Mucosa of gallbladder (tissue), 1 donor: ENCODE measurements around the gene HMGCLL1. TPM values are rescaled to one million over a fixed set of nuclear protein-coding genes. Genes with fewer than 3 reads are reported as not detected.

Source experiments
- DNase-seq: peaks from one replicate; pipeline ENCODE4 v3.0.0-alpha.2; 2020; ENCODE audit warnings: low spot score
- total RNA-seq: library from RNA; stranded (reverse); gene quantifications from one replicate; pipeline ENCODE4 v1.2.1, GENCODE V29; 2021
- donor health status: DM: no; HTN: no; CAD: no.

The HMGCLL1 gene
- 0.83 TPM for total RNA-seq

DNA sequence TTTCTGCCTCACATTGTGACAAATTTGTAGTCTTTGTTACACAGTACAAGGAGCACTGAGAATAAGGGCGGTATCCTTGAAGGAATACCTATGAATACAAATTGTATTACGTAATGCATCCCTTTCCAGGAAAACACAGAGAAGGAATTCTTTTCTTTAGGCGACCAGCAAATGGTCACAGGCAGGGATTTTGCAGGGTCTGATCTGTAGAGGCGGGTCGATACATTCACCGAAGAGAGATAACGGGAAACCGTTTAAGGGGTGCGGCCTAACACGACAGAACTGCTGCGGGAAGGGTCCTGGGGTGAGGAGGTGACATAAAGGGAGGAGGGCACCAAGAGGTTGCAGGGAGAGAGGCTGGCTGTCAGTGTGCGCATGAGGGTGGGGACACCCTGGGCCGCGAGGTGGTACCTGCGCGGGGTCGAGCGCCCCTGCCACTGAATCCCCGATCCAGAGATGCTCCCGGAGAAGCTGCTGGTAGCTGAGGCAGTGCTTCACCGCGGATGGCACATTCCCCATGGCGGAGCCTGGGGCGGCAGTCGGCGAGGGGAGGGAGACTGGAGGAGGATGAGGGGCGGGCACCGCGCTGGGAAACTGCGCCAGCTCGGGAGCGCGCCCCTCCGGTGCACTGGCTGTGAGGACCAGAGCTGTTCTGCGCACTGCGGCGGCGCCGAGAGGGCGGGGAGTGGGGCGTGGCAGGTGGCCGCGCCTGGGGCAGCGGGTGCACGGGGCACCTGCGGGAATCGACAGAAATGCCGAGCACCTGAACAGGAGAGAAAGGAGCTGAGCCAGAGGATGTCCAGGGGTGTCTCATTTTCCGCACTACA is at the start of gene HMGCLL1:
Gene HMGCLL1, minus strand, starts transcription at position 656 of the 827 bp plus-strand sequence. Its CDS starts 137 bp downstream, at position 519.
- DNase-seq: no peak

DNA sequence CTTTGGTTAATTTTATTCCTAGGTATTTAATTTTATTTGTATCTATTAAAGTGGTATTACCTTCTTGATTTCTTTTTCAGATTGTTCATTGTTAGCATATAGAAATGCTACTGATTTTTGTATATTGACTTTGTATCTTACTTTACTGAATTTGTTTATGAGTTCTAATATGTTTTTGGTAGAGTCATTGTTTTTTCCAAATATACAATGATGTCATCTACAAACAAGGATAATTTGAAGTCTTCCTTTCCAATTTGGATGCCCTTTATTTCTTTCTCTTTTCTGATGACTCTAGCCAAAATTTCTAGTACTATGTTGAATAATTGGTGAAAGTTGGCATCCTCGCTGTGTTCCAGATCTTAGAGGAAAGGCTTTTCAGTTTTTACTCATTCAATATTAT is 43.0 kb upstream of the HMGCLL1 start:
- no peak for DNase-seq

DNA sequence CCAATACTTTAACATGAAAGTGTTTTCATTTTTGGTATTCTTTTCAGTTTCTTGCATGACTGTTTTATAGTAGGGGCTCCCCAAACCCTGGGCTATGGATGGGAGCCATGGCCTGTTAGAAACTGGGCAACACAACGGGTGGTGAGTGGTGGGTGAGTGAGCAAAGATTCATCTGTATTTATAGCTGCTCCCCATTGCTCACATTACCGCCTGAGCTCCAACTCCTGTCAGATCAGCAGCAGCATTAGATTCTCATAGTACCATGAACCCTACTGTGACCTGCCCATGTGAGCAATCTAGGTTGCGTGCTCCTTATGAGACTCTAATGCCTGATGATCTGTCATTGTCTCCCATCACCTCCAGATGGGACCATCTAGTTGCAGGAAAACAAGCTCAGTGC is 42.3 kb upstream of the HMGCLL1 start:
- DNase-seq: no peak

DNA sequence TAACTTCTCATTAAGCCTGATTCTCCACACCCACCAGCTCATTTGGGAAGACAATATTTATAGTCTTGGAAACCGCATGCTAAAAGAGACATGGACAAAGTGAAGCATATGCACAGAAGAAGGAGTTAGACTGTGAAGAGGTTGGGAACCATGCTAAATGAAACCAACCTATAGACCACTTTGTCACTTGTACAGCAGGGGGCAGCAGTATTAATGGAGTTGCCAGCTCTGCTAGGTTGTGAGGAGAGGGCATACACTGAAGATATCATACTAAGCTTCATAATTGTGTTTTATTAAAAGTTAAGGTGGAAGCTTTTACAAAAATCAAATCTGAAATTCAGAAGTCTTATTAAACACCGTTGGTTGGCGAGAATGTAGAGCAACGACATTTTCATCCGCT is 38.3 kb upstream of the HMGCLL1 start:
- no peak for DNase-seq

DNA sequence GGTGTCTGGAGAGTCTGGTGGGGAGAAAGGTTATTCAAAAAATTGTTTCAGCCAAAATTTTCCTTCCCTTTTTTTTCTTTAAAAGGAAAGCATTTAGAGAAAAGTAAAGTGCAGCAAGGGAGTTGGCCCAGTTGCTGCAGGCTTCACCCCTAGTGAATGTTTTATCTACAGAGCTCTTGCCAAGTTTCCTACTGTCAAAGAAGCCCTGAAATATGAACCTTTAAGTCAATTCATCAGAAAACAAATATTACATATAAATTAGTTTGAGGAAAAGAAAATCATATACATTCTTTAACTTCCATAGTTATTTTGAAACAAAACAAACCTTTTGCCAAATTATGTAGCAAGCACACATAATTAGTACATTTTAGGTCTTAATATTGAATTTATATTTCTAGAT is 25.0 kb upstream of the HMGCLL1 start:
- DNase-seq: no peak

DNA sequence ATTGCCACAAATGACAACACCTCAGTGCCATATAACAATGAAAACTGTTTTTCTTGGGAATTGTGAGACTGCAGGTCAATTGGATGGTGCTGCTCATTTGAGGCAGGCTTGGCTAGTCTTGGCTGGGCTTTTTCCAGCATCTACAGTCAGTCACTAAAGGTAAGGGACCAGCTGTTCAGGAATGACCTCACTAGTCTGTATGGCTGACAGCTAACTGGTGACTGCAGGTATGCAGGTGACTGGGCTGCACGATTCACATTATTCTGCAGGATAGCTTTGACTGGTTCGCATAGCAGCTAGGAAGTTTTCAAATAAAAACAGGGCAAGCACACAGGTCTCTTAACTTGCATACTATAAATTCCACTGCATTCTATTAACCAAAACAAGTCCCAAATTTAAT is 22.1 kb upstream of the HMGCLL1 start:
- no peak for DNase-seq

DNA sequence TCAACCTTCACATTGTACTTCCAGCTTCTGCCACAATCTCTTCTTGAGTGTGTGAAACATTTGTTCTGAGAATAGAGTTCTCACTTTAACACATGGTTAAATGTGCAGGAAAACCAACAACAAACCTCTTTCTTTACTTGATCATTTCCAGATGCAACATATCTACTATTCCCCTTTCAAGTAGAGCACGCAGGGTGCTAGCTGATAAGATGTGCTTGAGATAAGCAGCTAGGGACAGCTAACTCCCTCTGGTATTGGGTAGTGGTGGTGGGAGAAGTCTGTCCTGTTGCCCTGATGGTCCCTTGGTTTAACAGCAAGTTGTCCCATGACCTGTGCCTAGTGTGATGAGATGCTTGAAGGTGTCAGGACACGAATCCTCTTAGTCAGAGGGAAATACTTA is 15.4 kb upstream of the HMGCLL1 start:
- DNase-seq: no peak

DNA sequence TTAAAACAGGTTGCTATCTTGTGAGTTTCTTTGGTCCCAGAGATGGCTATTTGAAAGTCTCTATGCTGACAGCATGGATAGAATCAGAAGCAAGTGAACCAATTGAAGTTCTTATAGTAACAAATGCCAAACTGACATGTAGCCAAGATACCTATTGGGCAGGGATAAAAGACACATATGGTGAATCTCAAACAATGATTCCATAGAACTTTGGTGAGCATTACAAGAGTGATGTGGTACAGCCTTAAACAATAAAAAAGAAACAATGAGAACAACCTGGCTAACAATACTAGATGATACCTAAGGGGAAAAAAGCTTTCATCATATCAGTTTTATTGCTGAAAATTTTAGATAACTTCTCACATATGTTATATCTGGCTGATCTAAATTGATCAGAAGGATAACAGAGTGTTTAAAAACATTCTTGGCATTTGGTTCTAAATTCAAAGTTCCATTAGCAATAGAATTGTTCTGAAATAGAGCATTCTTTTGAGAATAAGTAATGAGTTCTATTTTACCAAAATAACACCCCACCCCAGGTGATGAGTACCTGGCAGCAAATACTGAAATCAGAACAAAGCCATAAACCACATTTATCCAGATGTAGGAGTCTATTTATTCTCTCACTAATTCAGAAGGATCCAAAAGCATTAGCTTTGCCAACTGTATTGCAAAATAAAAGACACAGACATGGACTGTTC is 5.8 kb upstream of the HMGCLL1 start:
- DNase-seq: no peak

DNA sequence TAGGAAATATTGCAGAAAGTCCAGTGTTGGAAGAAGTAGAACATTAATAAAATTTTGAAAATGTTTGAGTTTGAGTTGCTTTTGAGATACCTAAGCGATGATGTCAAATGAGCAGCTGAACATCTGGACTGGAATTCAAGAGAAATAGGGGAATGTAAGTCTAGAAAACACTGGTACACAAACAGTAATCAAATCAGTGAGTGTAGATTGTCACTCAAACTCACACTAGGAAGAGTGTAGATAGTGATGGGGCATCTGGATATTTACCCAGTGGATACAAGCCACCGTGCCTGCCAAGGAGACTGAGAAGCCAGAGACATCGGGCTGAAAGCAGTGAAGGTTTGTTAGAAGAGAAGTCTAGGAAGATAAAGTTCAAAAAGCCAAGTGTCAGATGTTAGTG is 2.2 kb downstream of the HMGCLL1 start:
- DNase-seq: no peak

DNA sequence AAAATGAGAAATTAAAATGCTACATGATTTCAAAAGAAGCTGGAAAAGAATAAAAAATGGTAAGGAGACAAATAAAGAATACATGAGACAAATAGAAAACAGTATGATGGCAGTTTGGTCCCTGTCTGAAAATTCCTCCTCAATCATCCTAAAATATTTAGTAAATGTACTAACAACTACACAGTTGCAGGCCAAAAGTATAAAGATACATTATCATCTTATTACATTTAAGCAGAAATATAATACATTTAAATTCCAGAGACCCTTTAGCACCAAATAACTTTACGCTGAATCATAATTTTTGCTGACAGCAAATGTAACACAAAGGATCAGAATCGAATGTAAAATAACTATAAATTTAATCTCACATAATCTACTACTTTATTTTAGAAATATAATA is 4.4 kb downstream of the HMGCLL1 start:
- DNase-seq: no peak

DNA sequence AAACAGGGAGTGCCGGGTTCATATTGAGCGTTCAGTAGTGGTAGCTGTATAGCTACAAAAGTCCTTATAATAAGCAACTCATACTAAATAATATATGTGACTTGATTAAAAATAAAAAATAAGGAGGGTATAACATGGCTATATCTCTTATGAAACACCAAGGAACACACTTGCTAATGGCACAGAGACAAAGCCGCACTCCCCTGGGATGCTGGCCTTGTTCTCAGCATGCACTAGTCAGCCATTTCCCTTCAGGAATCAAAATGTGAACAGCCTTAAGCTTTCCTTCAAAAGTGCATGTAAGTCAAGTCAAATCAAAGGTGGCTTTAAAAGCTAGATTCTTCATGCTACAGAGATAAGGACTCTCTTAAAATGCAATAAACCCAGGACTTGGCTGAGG is 9.4 kb downstream of the HMGCLL1 start:
- no peak for DNase-seq

DNA sequence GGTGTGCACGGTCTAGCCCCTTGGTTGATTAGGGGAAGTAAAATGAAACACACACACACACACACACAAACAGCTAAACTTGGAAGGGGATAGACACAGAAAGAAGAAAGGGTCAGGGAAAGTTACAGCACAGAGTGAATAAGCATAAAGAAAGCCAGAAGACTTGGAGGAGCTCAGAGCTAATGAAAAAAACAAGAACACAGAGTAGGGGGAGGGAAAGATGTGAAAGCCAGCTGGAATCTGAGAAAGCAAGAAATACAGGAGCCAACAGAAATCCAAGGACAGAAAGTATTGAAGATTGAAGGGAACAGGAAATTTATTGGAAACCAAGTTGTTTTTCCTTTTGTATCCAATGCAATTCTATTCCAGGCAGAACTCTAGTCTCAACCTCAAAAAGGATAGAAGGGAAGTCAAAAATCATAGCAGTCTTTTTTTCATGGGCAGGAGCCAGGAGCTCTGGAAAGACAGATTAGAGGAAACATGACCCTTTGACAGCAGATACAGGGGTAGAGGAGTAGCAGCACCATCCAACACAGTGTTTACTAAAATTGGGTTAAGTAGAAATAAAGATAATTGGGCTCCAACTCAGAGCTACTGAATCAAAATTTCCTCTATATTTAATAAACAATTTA is 10.1 kb downstream of the HMGCLL1 start:
- no peak for DNase-seq

DNA sequence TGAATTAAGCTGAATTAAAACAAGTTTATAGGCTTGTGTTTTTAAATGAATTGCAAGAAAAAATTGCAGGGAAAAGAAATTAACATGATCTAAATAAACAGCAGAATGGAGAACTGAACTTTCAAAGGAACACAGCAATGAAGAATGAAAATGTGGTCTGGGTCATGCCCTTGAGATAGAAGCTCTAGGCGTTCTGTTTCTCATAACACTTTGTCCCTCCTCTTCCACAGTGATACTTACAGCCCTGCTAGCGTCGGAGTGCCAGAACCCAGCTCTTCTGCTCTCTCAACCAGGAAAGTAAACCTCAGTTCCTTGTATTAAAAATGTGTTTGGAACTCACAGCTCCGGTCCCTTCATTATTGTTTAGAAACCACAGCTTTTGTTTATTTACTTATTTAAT is 11.4 kb downstream of the HMGCLL1 start:
- no peak for DNase-seq

DNA sequence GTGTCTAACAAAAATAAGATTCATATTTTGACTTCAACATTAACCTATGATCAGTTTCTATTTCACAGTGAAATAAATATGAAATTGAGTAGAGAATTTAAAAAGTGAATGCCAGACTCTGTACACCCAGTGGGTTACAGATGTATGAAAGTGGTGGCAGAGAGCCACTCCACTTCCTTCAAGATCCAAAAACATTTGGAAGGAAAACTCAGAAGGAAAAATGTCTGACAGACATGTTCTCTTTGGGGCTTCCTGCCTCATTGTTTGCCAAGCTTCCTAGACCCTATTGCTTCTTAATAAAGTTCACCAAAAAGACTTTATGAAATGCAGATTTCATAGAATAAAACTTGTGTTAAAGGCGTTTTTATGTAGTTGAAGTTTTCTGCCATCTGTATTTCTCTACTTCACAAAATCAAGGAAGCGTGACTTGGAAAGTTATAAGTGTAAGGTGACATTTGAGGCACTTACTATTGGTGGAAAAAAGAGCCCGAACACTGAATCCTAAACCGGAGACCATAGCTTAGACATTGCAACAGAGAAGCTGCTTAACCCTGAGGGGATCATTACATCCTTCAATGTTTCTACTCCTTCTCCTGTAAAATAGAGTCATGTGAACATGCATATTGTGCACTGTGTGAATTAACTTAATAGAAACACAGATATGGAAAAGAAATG is 12.8 kb downstream of the HMGCLL1 start:
- DNase-seq: no peak

DNA sequence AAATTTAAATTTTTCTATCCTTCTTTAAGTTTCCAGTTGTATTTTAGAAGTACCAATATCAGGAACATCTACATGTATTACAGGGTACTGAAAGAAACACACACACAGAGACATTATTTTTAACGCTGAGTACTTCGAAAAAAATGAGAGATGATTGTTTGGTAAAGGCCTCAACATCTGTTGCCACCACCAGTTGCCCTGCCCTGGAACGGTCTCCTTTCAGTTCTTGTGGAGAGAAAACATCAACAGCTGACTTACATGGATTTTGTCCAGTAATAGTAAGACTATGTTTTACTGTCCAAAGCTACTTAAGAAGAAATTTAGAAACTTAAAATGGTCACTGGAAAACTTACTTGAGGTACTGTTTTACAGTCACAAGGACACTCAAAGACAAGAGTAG is 16.7 kb downstream of the HMGCLL1 start:
- DNase-seq: no peak

DNA sequence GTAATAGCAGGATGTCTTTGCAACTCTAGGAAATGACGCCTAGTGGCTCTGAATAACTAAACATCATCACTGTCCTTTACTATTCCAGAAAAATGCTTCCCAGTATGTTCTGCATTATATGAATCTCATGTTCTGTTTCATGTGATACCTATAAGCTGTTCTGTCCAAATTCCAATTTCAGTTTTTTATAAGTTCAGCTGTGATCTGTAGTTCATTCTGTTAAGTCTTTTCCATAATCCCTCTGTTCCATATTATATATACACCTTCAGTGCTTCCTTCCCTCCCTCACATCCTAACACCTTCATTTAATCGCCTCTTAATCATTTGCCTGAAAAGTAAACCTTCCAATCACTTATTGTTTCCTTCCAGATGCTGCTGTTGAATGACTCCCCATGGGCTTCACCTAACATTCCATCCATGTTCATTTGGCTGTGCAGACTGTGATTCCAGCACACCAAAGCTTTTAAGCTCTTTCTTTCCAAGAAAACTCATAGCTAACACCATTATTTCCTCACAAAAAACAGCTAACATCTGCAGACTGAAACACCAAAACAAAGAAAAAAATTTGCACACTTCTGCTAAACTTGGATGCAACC is 18.6 kb downstream of the HMGCLL1 start:
- no peak for DNase-seq

DNA sequence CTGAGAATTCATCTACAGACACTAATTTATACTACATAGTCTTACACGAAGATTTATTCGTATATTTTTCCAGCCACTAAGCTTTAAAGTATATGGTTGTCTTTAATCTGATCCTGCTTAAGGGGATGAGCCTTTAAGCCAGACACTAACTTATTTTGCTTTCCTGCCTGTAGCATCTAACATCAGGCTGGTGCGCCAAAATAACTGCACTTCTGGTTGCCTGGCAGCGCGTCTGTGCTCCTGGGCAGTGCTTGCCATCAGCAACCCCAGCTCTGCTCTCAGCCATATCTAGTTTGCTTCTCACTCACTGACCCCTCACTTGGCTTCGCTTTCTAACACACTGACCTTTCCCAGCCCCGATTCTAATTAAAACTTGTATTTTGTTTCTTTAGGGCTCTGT is 21.8 kb downstream of the HMGCLL1 start:
- no peak for DNase-seq

DNA sequence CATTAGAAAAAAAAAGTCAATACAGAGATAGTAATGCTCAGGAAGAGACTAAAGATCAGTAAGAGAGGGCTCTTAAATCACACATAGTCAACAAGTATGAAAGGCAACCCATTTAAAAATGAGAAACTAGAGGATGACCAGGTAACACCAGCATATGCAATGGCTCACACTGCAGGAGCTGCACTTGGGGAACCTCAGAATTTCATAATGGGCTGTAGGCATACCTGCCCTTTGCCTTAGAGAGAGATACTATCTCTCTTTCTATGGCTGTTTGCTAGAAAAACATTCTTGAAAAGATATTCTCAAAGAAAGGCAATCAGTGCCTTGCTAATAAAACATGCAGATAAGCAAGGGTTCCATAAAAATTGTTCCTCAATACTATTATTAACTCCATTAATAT is 33.2 kb downstream of the HMGCLL1 start:
- DNase-seq: no peak

DNA sequence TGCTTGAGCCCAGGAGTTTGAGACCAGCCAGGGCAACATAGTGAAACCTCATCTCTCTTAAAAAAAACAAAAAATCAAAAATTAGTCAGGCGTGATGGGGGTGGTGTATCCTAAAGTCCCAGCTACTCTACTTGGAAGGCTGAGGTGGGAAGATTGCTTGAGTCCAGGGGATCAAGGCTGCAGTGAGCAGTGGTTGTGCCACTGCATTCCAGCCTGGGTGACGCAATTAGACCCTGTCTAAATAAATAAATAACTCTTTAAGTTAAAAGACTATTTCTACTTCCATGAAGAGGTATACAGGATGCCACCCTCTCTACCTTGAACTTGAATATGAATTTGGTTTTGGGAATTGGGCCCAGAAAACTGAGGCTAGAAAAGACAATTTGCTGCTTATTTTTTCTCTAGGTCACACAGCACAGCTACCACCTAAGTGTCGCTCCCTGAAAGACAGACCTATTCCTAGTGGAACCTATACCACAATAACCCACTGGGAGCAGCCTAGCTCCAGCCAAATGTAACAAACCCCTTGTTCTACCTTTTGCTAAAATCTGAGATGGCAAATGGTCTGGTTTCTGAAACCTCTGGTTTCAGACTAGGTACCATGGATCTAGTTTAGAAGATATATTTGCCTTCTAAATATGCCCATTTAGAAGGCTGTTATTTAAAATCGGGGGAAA is 35.2 kb downstream of the HMGCLL1 start:
- DNase-seq: no peak

DNA sequence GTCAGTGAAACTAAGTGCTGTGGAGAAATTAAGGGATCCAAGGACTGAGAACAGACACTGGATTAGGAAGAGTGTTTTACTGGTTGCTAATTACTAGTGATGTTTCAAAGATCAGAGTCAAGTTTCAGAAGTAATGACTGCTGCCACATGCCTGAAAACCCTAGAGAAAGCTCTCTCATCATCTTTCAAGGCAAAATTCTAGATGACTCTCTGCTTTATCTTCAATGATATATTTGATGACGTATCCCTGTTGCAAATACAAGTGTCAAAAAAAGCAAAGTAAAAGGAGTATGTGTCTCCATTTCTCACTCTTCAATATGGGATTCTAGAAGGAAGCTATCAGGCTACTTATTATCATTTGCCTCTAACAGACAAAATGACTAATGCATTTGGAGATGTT is 38.0 kb downstream of the HMGCLL1 start:
- DNase-seq: no peak

DNA sequence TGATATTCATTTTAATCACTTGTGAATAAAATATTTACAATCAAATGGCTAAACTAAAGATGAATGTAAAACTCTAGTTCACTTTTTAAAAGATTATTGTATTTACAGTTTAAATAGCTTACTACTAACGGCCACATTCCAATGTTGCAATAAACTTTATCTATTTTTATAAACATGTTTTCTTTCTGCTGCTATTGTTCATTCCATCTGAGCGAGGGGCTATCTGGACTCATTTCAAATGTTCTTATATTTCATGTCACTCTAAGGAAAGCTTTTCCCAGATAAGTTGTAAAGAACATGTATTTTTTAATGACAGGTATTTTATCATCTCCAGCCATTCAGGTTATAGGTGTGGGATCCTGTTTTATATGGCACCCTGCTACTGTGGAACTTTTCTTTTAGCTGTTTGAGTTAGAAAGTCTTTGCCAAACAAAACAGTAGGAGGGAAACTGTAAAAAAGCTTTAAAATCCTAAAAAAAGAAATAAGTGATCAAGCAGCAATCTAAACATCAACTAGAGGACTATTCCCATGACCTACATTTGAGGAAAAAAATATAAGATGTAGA is 42.5 kb downstream of the HMGCLL1 start:
- DNase-seq: no peak
